Measurements from ENCODE around the gene CANT1. TPM values are rescaled to one million over a fixed set of nuclear protein-coding genes. Genes with fewer than 3 reads are reported as not detected.

The CANT1 gene
- total RNA-seq, 1 experiment from 2014 or later: 62.5 TPM

DNA sequence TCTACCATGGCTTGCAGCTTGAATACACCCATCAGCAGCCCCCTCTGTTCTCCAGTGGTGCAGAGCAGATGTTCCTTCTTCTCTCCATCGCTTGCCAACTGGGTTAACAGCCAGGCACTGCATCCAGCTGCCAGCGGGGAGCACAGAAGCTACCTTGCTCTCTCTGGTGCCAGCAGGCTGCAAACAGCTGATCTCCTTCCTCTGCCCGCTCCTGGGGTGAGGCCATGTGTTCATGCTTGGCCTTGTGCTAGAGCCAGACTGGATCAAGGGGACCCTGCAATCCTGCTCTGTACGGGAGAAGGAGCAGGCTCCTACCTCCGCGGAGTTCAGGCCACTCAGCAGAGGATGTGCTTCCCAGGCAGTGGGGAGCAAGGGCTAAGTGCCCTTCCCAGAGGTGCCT lies 41.0 kb upstream of the CANT1 start:
- Mint-ChIP-seq H3K4me3 (ENCODE audit: unreplicated experiment) (no peak overlapping the region), H3K36me3 (ENCODE audit: insufficient read depth, unreplicated experiment) (no peaks in the 10 kb centered on the region), H3K27me3 (ENCODE audit: insufficient read depth, unreplicated experiment) (peaks cover 13% of the 10 kb centered on the region), H3K4me1 (ENCODE audit: insufficient read depth, unreplicated experiment) (peaks cover 10% of the 10 kb centered on the region), H3K9me3 (ENCODE audit: unreplicated experiment) (peaks cover 12% of the 10 kb centered on the region), H3K27ac (ENCODE audit: low read depth, unreplicated experiment) (no peak overlapping the region)
- POLR2A ChIA-PET: interaction anchor here (0.7 kb wide), 1 partner anchor 10 kb away, joined by 5 read pairs; no protein-coding TSS in a partner anchor
- CTCF ChIA-PET: interaction anchor here (0.7 to 7.2 kb wide), 3 partner anchors 32 to 342 kb away, joined by 3 to 73 read pairs (median 6); no protein-coding TSS in a partner anchor
- DNase-seq (ENCODE audit: unreplicated experiment): no peak
- TF ChIP-seq, protein P1, sequence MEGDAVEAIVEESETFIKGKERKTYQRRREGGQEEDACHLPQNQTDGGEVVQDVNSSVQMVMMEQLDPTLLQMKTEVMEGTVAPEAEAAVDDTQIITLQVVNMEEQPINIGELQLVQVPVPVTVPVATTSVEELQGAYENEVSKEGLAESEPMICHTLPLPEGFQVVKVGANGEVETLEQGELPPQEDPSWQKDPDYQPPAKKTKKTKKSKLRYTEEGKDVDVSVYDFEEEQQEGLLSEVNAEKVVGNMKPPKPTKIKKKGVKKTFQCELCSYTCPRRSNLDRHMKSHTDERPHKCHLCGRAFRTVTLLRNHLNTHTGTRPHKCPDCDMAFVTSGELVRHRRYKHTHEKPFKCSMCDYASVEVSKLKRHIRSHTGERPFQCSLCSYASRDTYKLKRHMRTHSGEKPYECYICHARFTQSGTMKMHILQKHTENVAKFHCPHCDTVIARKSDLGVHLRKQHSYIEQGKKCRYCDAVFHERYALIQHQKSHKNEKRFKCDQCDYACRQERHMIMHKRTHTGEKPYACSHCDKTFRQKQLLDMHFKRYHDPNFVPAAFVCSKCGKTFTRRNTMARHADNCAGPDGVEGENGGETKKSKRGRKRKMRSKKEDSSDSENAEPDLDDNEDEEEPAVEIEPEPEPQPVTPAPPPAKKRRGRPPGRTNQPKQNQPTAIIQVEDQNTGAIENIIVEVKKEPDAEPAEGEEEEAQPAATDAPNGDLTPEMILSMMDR (IDR thresholded peaks at IDR 0.05; ENCODE audit: unreplicated experiment): no peak
- BruUV-seq (replicated peaks): no TSS peak
- intact Hi-C loops (cut with micrococcal nuclease): no loop called here

DNA sequence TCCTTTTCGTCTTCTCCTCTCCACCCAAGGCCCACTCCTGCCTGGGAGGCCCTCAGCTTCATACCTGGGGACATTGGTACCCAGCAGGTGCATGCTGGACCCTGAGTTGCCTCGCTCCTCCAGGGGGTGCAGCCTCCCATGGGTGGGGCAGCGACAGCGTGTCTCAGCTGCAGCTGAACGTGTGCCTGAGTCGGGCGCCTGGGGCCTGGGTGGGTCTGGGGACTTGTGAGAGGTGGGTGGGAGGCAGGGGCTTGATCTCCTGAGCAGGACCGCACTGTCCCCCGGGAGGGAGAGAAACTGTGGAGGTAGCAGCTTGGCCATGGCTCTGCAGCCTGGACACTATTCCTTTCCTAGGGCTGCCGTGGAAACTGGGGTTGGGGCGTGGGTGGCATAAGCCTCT lies 40.3 kb upstream of the CANT1 start:
- ChIA-PET CTCF (interaction anchor here (0.6 to 7.2 kb wide), 4 partner anchors 9 to 65 kb away, joined by 3 to 73 read pairs (median 4); no protein-coding TSS in a partner anchor), POLR2A (interaction anchor here (0.7 kb wide), 1 partner anchor 10 kb away, joined by 5 read pairs; no protein-coding TSS in a partner anchor)
- H3K27ac Mint-ChIP-seq (ENCODE audit: low read depth, unreplicated experiment): no peak overlapping the region
- DNase-seq (ENCODE audit: unreplicated experiment): no peak
- no peak overlapping the region for H3K4me3 Mint-ChIP-seq (ENCODE audit: unreplicated experiment)
- intact Hi-C loops (cut with micrococcal nuclease): no loop called here
- no TSS peak for BruUV-seq (replicated peaks)
- peaks cover 12% of the 10 kb centered on the region for H3K9me3 Mint-ChIP-seq (ENCODE audit: unreplicated experiment)
- TF ChIP-seq, protein P1 (IDR thresholded peaks at IDR 0.05; ENCODE audit: unreplicated experiment): no peak
- peaks cover 20% of the 10 kb centered on the region for H3K27me3 Mint-ChIP-seq (ENCODE audit: insufficient read depth, unreplicated experiment)
- H3K36me3 Mint-ChIP-seq (ENCODE audit: insufficient read depth, unreplicated experiment): no peaks in the 10 kb centered on the region
- H3K4me1 Mint-ChIP-seq (ENCODE audit: insufficient read depth, unreplicated experiment): peaks cover 17% of the 10 kb centered on the region

DNA sequence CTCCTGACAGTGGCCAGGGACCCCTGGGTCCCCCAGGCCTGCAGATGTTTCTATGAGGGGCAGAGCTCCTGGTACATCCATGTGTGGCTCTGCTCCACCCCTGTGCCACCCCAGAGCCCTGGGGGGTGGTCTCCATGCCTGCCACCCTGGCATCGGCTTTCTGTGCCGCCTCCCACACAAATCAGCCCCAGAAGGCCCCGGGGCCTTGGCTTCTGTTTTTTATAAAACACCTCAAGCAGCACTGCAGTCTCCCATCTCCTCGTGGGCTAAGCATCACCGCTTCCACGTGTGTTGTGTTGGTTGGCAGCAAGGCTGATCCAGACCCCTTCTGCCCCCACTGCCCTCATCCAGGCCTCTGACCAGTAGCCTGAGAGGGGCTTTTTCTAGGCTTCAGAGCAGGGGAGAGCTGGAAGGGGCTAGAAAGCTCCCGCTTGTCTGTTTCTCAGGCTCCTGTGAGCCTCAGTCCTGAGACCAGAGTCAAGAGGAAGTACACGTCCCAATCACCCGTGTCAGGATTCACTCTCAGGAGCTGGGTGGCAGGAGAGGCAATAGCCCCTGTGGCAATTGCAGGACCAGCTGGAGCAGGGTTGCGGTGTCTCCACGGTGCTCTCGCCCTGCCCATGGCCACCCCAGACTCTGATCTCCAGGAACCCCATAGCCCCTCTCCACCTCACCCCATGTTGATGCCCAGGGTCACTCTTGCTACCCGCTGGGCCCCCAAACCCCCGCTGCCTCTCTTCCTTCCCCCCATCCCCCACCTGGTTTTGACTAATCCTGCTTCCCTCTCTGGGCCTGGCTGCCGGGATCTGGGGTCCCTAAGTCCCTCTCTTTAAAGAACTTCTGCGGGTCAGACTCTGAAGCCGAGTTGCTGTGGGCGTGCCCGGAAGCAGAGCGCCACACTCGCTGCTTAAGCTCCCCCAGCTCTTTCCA lies 39.5 kb upstream of the CANT1 start:
- no peak for DNase-seq (ENCODE audit: unreplicated experiment)
- no TSS peak for BruUV-seq (replicated peaks)
- no peak overlapping the region for H3K4me3 Mint-ChIP-seq (ENCODE audit: unreplicated experiment)
- no peaks in the 10 kb centered on the region for H3K36me3 Mint-ChIP-seq (ENCODE audit: insufficient read depth, unreplicated experiment)
- no peak overlapping the region for H3K27ac Mint-ChIP-seq (ENCODE audit: low read depth, unreplicated experiment)
- peaks cover 5% of the 10 kb centered on the region for H3K9me3 Mint-ChIP-seq (ENCODE audit: unreplicated experiment)
- H3K27me3 Mint-ChIP-seq (ENCODE audit: insufficient read depth, unreplicated experiment): peaks cover 28% of the 10 kb centered on the region
- TF ChIP-seq, protein P1 (IDR thresholded peaks at IDR 0.05; ENCODE audit: unreplicated experiment): no peak
- intact Hi-C loops (cut with micrococcal nuclease): no loop called here
- CTCF ChIA-PET: interaction anchor here (0.6 to 7.2 kb wide), 6 partner anchors 8 to 343 kb away, joined by 3 to 73 read pairs (median 4); no protein-coding TSS in a partner anchor
- POLR2A ChIA-PET: no interaction called here
- peaks cover 19% of the 10 kb centered on the region for H3K4me1 Mint-ChIP-seq (ENCODE audit: insufficient read depth, unreplicated experiment)

Measured in MCF 10A (cell line).